Mesenchymal stem cell (in vitro differentiated cells and primary cell): ENCODE data around the gene OR2V1.

Experiments
- DNase-seq: peaks from one replicate; pipeline ENCODE4 v3.0.0-alpha.2; 2013
- H2AFZ ChIP-seq: one replicate; pipeline ENCODE4 v1.6.1; 2013; ENCODE audit warnings: low read depth, mild to moderate bottlenecking, control low read depth, inconsistent platforms, low read length, moderate library complexity
- H2AK5ac ChIP-seq: 2 replicates; pipeline ENCODE4 v1.6.1; 2013; ENCODE audit warnings: low read length, moderate library complexity, mild to moderate bottlenecking, inconsistent platforms; ENCODE audit not compliant: severe bottlenecking
- H2BK120ac ChIP-seq: one replicate; pipeline ENCODE4 v1.6.1; 2013; ENCODE audit warnings: low read depth, mild to moderate bottlenecking, inconsistent platforms, low read length, moderate library complexity
- H2BK12ac ChIP-seq, 2 experiments: one replicate each; pipeline ENCODE4 v1.6.1; 2013; ENCODE audit warnings: inconsistent platforms in 2 of 2, low read length in 2 of 2, mild to moderate bottlenecking in 2 of 2, moderate library complexity in 2 of 2, control low read depth in 1 of 2
- H2BK15ac ChIP-seq: one replicate; pipeline ENCODE4 v1.6.1; 2013; ENCODE audit warnings: mild to moderate bottlenecking, low read depth, inconsistent platforms; ENCODE audit not compliant: poor library complexity, severe bottlenecking
- H2BK5ac ChIP-seq: 2 replicates; pipeline ENCODE4 v1.6.1; 2013; ENCODE audit warnings: low read depth, mild to moderate bottlenecking, low read length, control low read depth, inconsistent platforms; ENCODE audit not compliant: poor library complexity, severe bottlenecking
- H3K14ac ChIP-seq, 2 experiments: one replicate each; pipeline ENCODE4 v1.6.1; 2013; ENCODE audit warnings: inconsistent platforms in 2 of 2, low read length in 2 of 2, control low read depth in 1 of 2, mild to moderate bottlenecking in 1 of 2, moderate library complexity in 1 of 2
- H3K18ac ChIP-seq, 2 experiments: one replicate each; pipeline ENCODE4 v1.6.1; 2013; ENCODE audit warnings: inconsistent platforms in 2 of 2, low read length in 2 of 2, control low read depth in 1 of 2, low read depth in 1 of 2, mild to moderate bottlenecking in 1 of 2
- H3K23ac ChIP-seq, 2 experiments: one replicate each; pipeline ENCODE4 v1.6.1; 2013; ENCODE audit warnings: inconsistent platforms in 2 of 2, low read length in 2 of 2, mild to moderate bottlenecking in 2 of 2, moderate library complexity in 2 of 2, control low read depth in 1 of 2
- H3K27ac ChIP-seq: 2 replicates; pipeline ENCODE4 v1.5.1; 2013; ENCODE audit warnings: mild to moderate bottlenecking, moderate library complexity, low read length, control low read depth, inconsistent platforms; ENCODE audit not compliant: poor library complexity, severe bottlenecking
- H3K27me3 ChIP-seq, 2 experiments: 2 replicates each; pipeline versions ENCODE4 v1.6.1 to v1.7.0; 2013; ENCODE audit warnings: low read length in 2 of 2, mild to moderate bottlenecking in 2 of 2, moderate library complexity in 2 of 2, control low read depth in 1 of 2, inconsistent platforms in 1 of 2; ENCODE audit not compliant: control insufficient read depth in 1 of 2, insufficient read depth in 1 of 2
- H3K36me3 ChIP-seq, 2 experiments: 2 replicates each; pipeline versions ENCODE4 v1.6.1 to v1.7.0; 2013; ENCODE audit warnings: low read length in 2 of 2, control low read depth in 1 of 2, inconsistent platforms in 1 of 2, low read depth in 1 of 2, mild to moderate bottlenecking in 1 of 2; ENCODE audit not compliant: insufficient read depth in 2 of 2, control insufficient read depth in 1 of 2
- H3K4ac ChIP-seq, 2 experiments: one replicate each; pipeline ENCODE4 v1.6.1; 2013; ENCODE audit warnings: inconsistent platforms in 2 of 2, low read length in 2 of 2, mild to moderate bottlenecking in 2 of 2, moderate library complexity in 2 of 2, control low read depth in 1 of 2, low read depth in 1 of 2
- H3K4me1 ChIP-seq: 2 replicates; pipeline ENCODE4 v1.6.1; 2013; ENCODE audit warnings: low read depth, low read length, control low read depth; ENCODE audit not compliant: control insufficient read depth, insufficient read depth
- H3K4me2 ChIP-seq: 2 replicates; pipeline ENCODE4 v1.6.1; 2013; ENCODE audit warnings: low read length, mild to moderate bottlenecking, inconsistent platforms; ENCODE audit not compliant: poor library complexity, severe bottlenecking
- H3K4me3 ChIP-seq, 2 experiments: 2 replicates each; pipeline versions ENCODE4 v1.5.1 to v1.7.0; 2013; ENCODE audit warnings: low read length in 2 of 2, mild to moderate bottlenecking in 2 of 2, control low read depth in 1 of 2, low read depth in 1 of 2; ENCODE audit not compliant: insufficient read depth in 1 of 2
- H3K79me1 ChIP-seq: replicated peaks from 2 replicates; pipeline ENCODE4 v1.6.1; 2013; ENCODE audit warnings: mild to moderate bottlenecking, control low read depth, low read length, inconsistent platforms; ENCODE audit not compliant: poor library complexity, severe bottlenecking
- H3K9ac ChIP-seq: 2 replicates; pipeline ENCODE4 v1.7.0; 2013; ENCODE audit warnings: mild to moderate bottlenecking, low read length, moderate library complexity
- H3K9me3 ChIP-seq: 2 replicates; pipeline ENCODE4 v1.7.0; 2013; ENCODE audit warnings: mild to moderate bottlenecking, low read length; ENCODE audit not compliant: control insufficient read depth
- H4K8ac ChIP-seq: one replicate; pipeline ENCODE4 v1.6.1; 2013; ENCODE audit warnings: inconsistent platforms, mild to moderate bottlenecking, low read length, moderate library complexity
- H4K91ac ChIP-seq: one replicate; pipeline ENCODE4 v1.6.1; 2013; ENCODE audit warnings: mild to moderate bottlenecking, low read length, inconsistent platforms
- WGBS: methylation state at CpG from one replicate; pipeline ENCODE4 v1.1.7; 2013; ENCODE audit warnings: mixed read lengths; 5-methylcytosine and 5-hydroxymethylcytosine counted together

OR2V1 gene

GRCh38 chr5:181121675-181122561 is 9.1 kb downstream of the OR2V1 start:
- Histone ChIP-seq H3K18ac (no peak overlapping the region), H3K4me1 (peaks cover 5% of the 10 kb centered on the region), H3K23ac (no peak overlapping the region), H2BK120ac (no peak overlapping the region), H4K8ac (no peak overlapping the region), H2AK5ac (peak overlapping the region; percentile 65), H2BK12ac (no peak overlapping the region), H3K27ac (no peak overlapping the region), H3K9me3 (no peaks in the 10 kb centered on the region), H2BK15ac (no peak overlapping the region), H2BK5ac (no peak overlapping the region), H3K36me3 (peaks cover 0 to 2% of the 10 kb centered on the region in 2 experiments), H4K91ac (no peak overlapping the region), H3K27me3 (peaks cover 4 to 6% of the 10 kb centered on the region in 2 experiments), H2AFZ (no peak overlapping the region), H3K4me3 (no peak overlapping the region), H3K79me1 (no peaks in the 10 kb centered on the region), H3K14ac (no peak overlapping the region), H3K4me2 (no peak overlapping the region), H3K9ac (no peak overlapping the region), H3K4ac (no peak overlapping the region)
- no peak for DNase-seq
- 81% methylated on average over 28 of the region's 28 CpGs for WGBS

- H3K4me2 ChIP-seq, result no peak overlapping the region
- no peak overlapping the region for H4K8ac ChIP-seq
- no peak overlapping the region for H3K9ac ChIP-seq
- no peak overlapping the region for H2BK15ac ChIP-seq
- no peak overlapping the region for H2AFZ ChIP-seq
- peaks cover 3% of the 10 kb centered on the region for H3K4me1 ChIP-seq
- no peak overlapping the region for H3K18ac ChIP-seq
- H2BK120ac ChIP-seq, result no peak overlapping the region
- H3K4me3 ChIP-seq, result no peak overlapping the region
- H4K91ac ChIP-seq, result no peak overlapping the region
- no peak overlapping the region for H3K14ac ChIP-seq
- no peak overlapping the region for H2BK5ac ChIP-seq
- H3K36me3 ChIP-seq, result no peaks in the 10 kb centered on the region
- H3K23ac ChIP-seq, result no peak overlapping the region
- H3K9me3 ChIP-seq, result no peaks in the 10 kb centered on the region
- H3K79me1 ChIP-seq, result no peaks in the 10 kb centered on the region
- no peak overlapping the region for H2AK5ac ChIP-seq
- no peak overlapping the region for H2BK12ac ChIP-seq
- H3K27me3 ChIP-seq, result peaks cover 0 to 4% of the 10 kb centered on the region in 2 experiments
- WGBS, result 87% methylated on average over 5 of the region's 5 CpGs
- no peak for DNase-seq
- H3K27ac ChIP-seq, result no peak overlapping the region
- H3K4ac ChIP-seq, result no peak overlapping the region
Observed at GRCh38 chr5:181120761-181121160, 10.2 kb downstream of the OR2V1 start.

GRCh38 chr5:181120306-181120705 is 10.7 kb downstream of the OR2V1 start:
- Histone ChIP-seq H3K27ac (no peak overlapping the region), H3K4ac (no peak overlapping the region), H4K91ac (no peak overlapping the region), H3K36me3 (no peaks in the 10 kb centered on the region), H3K14ac (no peak overlapping the region), H3K18ac (no peak overlapping the region), H3K4me3 (no peak overlapping the region), H4K8ac (no peak overlapping the region), H3K9ac (peak overlapping the region; percentile 49), H3K23ac (no peak overlapping the region), H2BK5ac (no peak overlapping the region), H3K27me3 (peaks cover 0 to 4% of the 10 kb centered on the region in 2 experiments), H3K9me3 (no peaks in the 10 kb centered on the region), H2BK15ac (no peak overlapping the region), H2AFZ (no peak overlapping the region), H2BK12ac (no peak overlapping the region), H2BK120ac (no peak overlapping the region), H3K4me1 (peaks cover 3% of the 10 kb centered on the region), H3K4me2 (no peak overlapping the region), H3K79me1 (no peaks in the 10 kb centered on the region), H2AK5ac (no peak overlapping the region)
- DNase-seq, result no peak
- 92% methylated on average over 4 of the region's 4 CpGs for WGBS

GRCh38 chr5:181119105-181119504 is 11.9 kb downstream of the OR2V1 start:
- Histone ChIP-seq H3K4ac (no peak overlapping the region), H3K4me1 (peaks cover 3% of the 10 kb centered on the region), H3K23ac (no peak overlapping the region), H3K14ac (no peak overlapping the region), H3K9me3 (no peaks in the 10 kb centered on the region), H3K79me1 (no peaks in the 10 kb centered on the region), H3K4me2 (no peak overlapping the region), H4K8ac (no peak overlapping the region), H3K27me3 (peaks cover 5 to 6% of the 10 kb centered on the region in 2 experiments), H2BK15ac (no peak overlapping the region), H2AK5ac (no peak overlapping the region), H3K18ac (no peak overlapping the region), H3K9ac (no peak overlapping the region), H3K27ac (no peak overlapping the region), H4K91ac (no peak overlapping the region), H2BK5ac (no peak overlapping the region), H2BK12ac (no peak overlapping the region), H2AFZ (no peak overlapping the region), H2BK120ac (no peak overlapping the region), H3K4me3 (no peak overlapping the region), H3K36me3 (no peaks in the 10 kb centered on the region)
- DNase-seq, result no peak
- WGBS, result 82% methylated on average over 8 of the region's 8 CpGs
